HEK293T (cell line): Measurements from ENCODE around the gene GALNT18.

Source experiments
- CTCF ChIA-PET: fragments of 350-600 bp; formaldehyde crosslinking; extraction: SDS; loops from one replicate; lab custom pipeline; 2021; ENCODE audit warnings: antibody characterized with exemption, inconsistent platforms; lab: Yijun Ruan, JAX
- POLR2A ChIA-PET: fragments of 350-600 bp; formaldehyde crosslinking; extraction: SDS; loops from one replicate; lab custom pipeline; 2020; ENCODE audit warnings: antibody characterized with exemption, inconsistent platforms; lab: Yijun Ruan, JAX
- DNase-seq: peaks from one replicate; pipeline ENCODE4 v3.0.0; 2012; ENCODE audit warnings: mixed read lengths; ENCODE audit errors: extremely low spot score
- ARNT ChIP-seq: fragments of 450-650 bp; IDR thresholded peaks from 2 replicates; pipeline ENCODE4 v1.6.1; 2017; ENCODE audit warnings: mild to moderate bottlenecking
- BHLHE40 ChIP-seq: fragments of 450-650 bp; IDR thresholded peaks from 2 replicates; pipeline ENCODE4 v1.6.1; 2016; ENCODE audit warnings: mild to moderate bottlenecking, moderate library complexity, borderline replicate concordance
- CTBP1 ChIP-seq: fragments of 450-650 bp; IDR thresholded peaks from 2 replicates; pipeline ENCODE4 v1.6.1; 2016; ENCODE audit warnings: borderline replicate concordance
- ELF4 ChIP-seq: fragments of 450-650 bp; IDR thresholded peaks from 2 replicates; pipeline ENCODE4 v1.6.1; 2017; ENCODE audit warnings: antibody characterized with exemption
- FOXA1 ChIP-seq: fragments of 450-650 bp; IDR thresholded peaks from 2 replicates; pipeline ENCODE4 v1.6.1; 2016; ENCODE audit warnings: mild to moderate bottlenecking
- FOXK2 ChIP-seq: fragments of 450-650 bp; IDR thresholded peaks from 2 replicates; pipeline ENCODE4 v1.6.1; 2016; ENCODE audit warnings: mild to moderate bottlenecking
- FOXM1 ChIP-seq: fragments of 450-650 bp; IDR thresholded peaks from 2 replicates; pipeline ENCODE4 v1.6.1; 2017; ENCODE audit warnings: mild to moderate bottlenecking, borderline replicate concordance
- HDGF ChIP-seq: fragments of 450-650 bp; IDR thresholded peaks from 2 replicates; pipeline ENCODE4 v1.6.1; 2017; ENCODE audit warnings: antibody characterized with exemption, borderline replicate concordance
- L3MBTL2 ChIP-seq: fragments of 450-650 bp; conservative IDR thresholded peaks from 2 replicates; pipeline ENCODE4 v1.6.1; 2016; ENCODE audit warnings: mild to moderate bottlenecking
- LEF1 ChIP-seq: fragments of 450-650 bp; IDR thresholded peaks from 2 replicates; pipeline ENCODE4 v1.6.1; 2017; ENCODE audit warnings: mild to moderate bottlenecking, borderline replicate concordance
- NFRKB ChIP-seq: fragments of 450-650 bp; IDR thresholded peaks from 2 replicates; pipeline ENCODE4 v1.6.1; 2016; ENCODE audit warnings: mild to moderate bottlenecking, moderate library complexity
- SP1 ChIP-seq: fragments of 450-650 bp; IDR thresholded peaks from 2 replicates; pipeline ENCODE4 v1.6.1; 2017
- SUZ12 ChIP-seq: fragments of 450-650 bp; IDR thresholded peaks from 2 replicates; pipeline ENCODE4 v1.6.1; 2016; ENCODE audit warnings: mild to moderate bottlenecking
- TARDBP ChIP-seq: fragments of 450-650 bp; IDR thresholded peaks from 2 replicates; pipeline ENCODE4 v1.6.1; 2016
- ZNF384 ChIP-seq: fragments of 450-650 bp; IDR thresholded peaks from 2 replicates; pipeline ENCODE4 v1.6.1; 2016
- TF ChIP-seq, protein P1 (sequence below): fragments of 450-650 bp; IDR thresholded peaks from 2 replicates; pipeline ENCODE4 v1.6.1; 2016

GALNT18 gene

DNA sequence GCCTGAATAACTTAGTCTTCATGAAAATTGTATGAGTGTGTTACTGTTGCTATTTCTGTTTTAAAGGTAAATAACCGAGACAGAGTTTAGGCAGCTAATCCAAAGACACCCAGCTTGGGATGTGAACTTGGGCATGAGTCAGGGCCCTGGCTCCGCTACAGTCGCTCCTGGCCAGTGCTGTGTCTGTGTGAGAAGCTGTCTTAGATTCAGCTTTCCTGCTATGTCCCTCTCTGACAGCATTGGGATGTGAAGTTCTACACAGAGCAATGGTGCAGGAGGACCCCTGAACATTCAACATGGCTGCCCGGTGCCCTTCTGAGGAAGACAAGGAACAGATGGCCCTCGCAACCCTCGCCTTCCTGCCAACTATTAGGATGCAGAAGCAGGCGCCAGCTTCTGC lies 49.4 kb downstream of the GALNT18 start:
- DNase-seq: no peak
- ChIA-PET POLR2A (no interaction called here), CTCF (no interaction called here)
- TF ChIP-seq LEF1 (no peak), BHLHE40 (no peak), L3MBTL2 (no peak), CTBP1 (no peak), HDGF (no peak), ARNT (no peak), FOXK2 (no peak), NFRKB (no peak), SP1 (no peak), FOXA1 (no peak), FOXM1 (no peak)
- TF ChIP-seq, protein P1, sequence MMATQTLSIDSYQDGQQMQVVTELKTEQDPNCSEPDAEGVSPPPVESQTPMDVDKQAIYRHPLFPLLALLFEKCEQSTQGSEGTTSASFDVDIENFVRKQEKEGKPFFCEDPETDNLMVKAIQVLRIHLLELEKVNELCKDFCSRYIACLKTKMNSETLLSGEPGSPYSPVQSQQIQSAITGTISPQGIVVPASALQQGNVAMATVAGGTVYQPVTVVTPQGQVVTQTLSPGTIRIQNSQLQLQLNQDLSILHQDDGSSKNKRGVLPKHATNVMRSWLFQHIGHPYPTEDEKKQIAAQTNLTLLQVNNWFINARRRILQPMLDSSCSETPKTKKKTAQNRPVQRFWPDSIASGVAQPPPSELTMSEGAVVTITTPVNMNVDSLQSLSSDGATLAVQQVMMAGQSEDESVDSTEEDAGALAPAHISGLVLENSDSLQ: no peak

DNA sequence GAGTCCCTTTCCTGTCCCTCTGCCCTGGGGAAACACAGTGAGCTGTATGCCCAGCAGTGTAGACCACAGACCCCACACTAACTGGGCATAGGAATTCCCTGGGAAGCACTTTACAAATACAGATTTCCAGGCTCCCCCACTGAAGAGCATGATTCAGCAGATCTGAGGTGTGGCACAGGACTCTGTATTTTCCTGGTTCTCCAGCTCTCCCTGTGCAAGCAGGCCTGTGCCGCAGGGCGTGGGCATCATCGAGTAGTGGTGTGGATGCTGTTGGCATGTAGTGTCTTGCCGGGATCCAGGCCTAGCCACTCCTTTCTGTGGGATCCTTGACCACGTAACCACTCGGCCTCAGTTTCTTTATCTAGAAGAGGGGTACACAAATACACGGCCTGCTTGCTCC lies 49.9 kb downstream of the GALNT18 start:
- no peak for DNase-seq
- CTCF ChIA-PET: no interaction called here
- POLR2A ChIA-PET: no interaction called here
- no peak for TF ChIP-seq FOXK2
- no peak for TF ChIP-seq SP1
- TF ChIP-seq CTBP1: no peak
- no peak for TF ChIP-seq FOXA1
- TF ChIP-seq HDGF: no peak
- no peak for TF ChIP-seq SUZ12
- TF ChIP-seq, protein P1: no peak

DNA sequence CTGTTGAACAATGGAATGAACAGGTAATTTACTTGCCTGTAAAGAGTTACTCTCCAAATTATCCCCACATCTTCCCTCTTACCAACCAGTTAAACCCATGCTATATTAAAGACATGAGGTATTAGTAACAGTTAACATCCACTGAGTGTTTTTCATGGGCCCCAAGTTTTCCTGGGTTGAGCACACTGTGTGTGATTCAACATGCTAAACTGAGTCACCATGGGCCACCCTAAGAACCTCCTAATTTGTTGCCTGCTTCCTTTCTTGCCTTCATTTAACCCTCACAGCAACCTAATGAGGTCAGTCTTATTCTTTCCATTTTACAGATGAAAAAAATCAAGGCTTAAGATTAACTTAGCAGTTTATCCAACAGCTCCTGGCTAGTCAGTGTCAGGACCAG lies 51.0 kb downstream of the GALNT18 start:
- ChIA-PET POLR2A (no interaction called here), CTCF (interaction anchor here (0.6 kb wide), 1 partner anchor 21 kb away, joined by 6 read pairs; no protein-coding TSS in a partner anchor)
- DNase-seq: no peak
- TF ChIP-seq NFRKB (no peak), SP1 (no peak), ELF4 (no peak), FOXM1 (no peak), HDGF (no peak), TARDBP (no peak), SUZ12 (no peak), FOXK2 (no peak), LEF1 (no peak), L3MBTL2 (no peak), ARNT (no peak), CTBP1 (no peak), FOXA1 (no peak), ZNF384 (no peak)

DNA sequence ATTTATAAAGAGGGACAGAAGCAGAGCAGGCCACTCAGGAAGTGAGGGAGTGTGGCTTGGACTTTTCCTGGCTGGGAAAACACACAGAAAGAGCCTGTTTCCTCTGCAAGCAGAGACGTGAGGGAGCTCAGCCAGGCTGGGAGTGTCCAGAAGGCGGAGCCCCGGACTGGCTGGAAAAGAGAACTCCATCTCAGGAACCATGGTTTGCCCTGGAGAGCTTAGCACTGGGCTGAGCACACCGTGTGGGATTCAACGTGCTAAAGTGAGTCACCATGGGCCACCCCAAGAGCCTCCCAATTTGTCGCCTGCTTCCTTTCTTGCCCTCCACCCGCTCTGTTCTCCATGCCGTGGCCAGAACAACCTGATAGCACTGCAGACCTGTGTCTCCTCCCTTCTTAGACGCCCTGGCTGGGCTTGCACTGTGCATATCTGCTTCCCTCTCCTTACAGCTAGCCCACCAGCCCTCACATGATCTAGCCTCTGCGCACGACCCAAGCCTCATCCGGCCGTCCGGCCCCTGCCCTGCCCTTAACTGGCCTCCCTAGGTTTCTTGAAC lies 51.8 kb downstream of the GALNT18 start:
- no peak for DNase-seq
- ChIA-PET CTCF (no interaction called here), POLR2A (no interaction called here)
- TF ChIP-seq ZNF384: no peak

DNA sequence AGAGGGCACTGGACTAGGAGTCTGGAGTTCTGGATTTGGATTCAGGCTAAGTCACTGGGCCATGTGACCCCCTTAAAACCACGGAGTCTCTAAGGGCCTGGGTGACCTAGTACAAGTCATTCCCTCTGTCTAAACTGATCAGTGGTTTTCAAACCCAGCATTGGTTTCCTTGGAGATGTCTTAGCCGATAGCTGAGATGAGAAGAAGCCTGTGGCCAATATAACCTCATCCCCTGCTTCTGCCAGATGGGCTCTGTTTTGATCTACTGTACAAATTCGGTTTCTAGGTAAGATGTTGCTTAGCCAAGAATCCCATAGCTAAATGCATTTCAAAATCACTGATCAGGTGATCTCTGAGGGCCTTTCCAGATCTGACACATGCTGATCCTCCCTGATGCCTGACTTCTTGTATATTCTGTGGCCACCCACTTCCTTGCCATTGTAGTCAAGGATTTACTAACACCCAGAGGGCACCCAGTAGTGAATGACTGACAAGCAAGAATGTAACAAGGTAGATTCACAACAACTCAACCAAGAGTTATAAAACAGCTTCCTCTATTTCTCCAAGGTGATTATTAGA lies 53.1 kb downstream of the GALNT18 start:
- no peak for DNase-seq
- CTCF ChIA-PET: no interaction called here
- TF ChIP-seq HDGF (no peak), BHLHE40 (no peak), SP1 (no peak), FOXA1 (no peak), SUZ12 (no peak), FOXK2 (no peak), ZNF384 (no peak), CTBP1 (no peak), FOXM1 (no peak), ELF4 (no peak), ARNT (no peak), TARDBP (no peak), LEF1 (no peak)
- TF ChIP-seq, protein P1: no peak
- POLR2A ChIA-PET: no interaction called here

DNA sequence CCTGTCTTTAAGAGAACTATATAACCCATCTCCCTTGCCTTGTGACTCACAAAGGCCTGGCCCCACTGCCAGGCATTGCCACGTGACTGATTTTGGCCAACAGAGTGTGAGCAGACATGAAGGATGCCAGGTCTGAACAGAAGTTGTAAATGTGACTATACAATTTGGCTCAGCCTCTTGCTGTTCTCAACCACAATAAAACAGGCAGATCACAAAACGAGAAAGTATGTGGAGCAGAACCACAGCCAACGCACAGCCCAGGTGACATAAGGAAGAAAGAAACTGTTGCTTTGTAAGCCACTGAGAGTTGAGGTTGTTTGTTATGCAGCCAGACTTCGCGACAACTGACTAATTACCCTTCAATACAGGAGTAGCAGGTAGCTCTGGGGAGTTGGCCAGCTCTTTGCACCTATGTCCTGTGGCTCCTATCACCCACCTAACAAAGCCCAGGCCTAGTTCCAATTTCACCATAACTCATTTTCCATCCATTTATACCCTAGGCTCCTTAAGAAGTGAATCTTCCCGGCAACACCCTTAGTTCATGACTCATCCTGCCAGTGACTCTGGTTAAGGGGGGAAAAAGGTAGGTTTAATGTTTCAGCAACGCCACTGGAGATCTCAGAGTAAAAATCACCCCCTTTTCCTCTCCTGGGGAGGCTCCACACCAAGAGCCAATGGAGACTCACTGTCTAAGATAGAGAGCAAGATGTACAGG lies 53.7 kb downstream of the GALNT18 start:
- POLR2A ChIA-PET: no interaction called here
- CTCF ChIA-PET: no interaction called here
- no peak for DNase-seq
- TF ChIP-seq L3MBTL2: no peak

DNA sequence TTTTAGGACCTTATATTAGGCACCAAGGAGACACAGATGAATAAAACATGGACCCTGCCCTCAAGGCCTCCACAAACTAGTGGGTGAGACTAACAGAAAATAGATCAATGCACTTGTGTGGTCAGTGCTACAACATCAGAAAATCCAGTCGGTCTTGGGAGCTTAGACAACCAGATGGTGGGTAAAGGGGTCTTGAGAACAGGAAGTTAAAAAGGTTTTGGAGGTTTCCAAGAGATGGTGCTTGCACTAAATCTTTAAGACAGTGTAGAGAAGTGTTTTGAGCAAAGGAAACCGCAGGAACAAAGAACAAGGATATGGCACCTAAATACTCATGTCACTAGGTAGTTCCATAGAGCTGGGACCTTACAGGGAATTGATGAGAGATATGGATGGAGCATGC lies 56.2 kb downstream of the GALNT18 start:
- POLR2A ChIA-PET: no interaction called here
- CTCF ChIA-PET: no interaction called here
- TF ChIP-seq SUZ12 (no peak), FOXK2 (no peak), SP1 (no peak), ARNT (no peak), ELF4 (no peak), FOXM1 (no peak), FOXA1 (no peak), ZNF384 (no peak), CTBP1 (no peak), BHLHE40 (no peak), TARDBP (no peak), NFRKB (no peak), L3MBTL2 (no peak), HDGF (no peak), LEF1 (no peak)
- TF ChIP-seq, protein P1: no peak
- no peak for DNase-seq
